Effector CD8-positive, alpha-beta T cell (primary cell): ENCODE results near the gene ARID4B.

Experiments used
- DNase-seq: peaks from one replicate; lab custom pipeline; 2025; lab: John Stamatoyannopoulos, UW

Gene ARID4B

GRCh38 chr1:235128456-235129328 is 199.3 kb downstream of the ARID4B start, which contains the start of gene TOMM20:
Gene TOMM20 (minus strand): TSS chr1:235128837. CDS start chr1:235128715, 122 bp downstream.
- peak; percentile 91 for DNase-seq

DNA sequence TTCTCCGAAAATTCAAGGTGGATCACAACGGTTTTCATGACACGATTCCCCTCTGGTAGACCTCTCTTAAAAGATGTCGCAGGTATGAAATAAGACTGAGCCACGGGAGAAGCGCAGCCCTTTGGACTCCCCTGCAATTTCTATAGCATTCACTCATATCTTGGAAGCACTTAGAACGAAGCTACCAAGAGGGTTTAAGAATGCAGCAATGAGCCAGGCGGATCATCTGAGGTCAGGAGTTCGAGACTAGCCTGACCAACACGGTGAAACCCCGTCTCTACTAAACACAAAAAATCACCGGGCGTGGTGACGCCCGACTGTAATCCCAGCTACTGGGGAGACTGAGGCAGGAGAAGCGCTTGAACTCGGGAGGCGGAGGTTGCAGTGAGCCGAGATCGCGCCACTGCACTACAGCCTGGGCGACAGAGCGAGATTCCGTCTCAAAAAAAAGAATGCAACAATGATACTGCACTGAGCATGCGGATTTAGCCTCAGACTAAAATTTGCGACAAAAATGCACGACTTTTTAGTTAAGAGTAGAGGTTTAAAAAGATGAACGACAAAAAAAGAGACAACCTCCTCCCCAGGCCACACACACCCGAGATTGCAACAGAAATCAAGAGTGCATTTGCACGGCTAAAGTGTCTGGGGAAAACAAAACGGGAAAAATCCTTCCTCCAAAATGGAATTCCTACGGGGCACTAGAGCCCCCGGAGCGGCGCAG is 200.1 kb downstream of the ARID4B start:
- DNase-seq: no peak

DNA sequence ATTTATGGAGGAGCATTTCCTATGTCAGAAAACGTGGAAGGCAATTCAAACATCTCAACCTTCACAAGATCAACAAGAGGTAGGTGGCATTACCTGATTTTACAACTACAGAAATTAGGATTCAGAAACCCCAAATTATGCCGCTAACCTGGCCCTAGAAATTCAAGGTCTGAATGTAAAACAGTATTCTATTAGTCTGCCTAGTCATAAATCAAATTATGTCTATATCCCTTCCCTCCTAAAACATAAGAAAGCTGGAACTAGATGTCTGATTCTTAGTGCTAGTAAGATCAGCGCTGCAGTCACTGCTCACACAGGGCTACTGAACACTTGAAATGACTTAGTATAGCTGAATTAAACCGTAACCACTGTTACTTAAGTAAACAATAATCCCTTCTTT is 200.8 kb downstream of the ARID4B start:
- no peak for DNase-seq

- no peak for DNase-seq
Observed at GRCh38 chr1:235124665-235125064, 203.3 kb downstream of the ARID4B start.

DNA sequence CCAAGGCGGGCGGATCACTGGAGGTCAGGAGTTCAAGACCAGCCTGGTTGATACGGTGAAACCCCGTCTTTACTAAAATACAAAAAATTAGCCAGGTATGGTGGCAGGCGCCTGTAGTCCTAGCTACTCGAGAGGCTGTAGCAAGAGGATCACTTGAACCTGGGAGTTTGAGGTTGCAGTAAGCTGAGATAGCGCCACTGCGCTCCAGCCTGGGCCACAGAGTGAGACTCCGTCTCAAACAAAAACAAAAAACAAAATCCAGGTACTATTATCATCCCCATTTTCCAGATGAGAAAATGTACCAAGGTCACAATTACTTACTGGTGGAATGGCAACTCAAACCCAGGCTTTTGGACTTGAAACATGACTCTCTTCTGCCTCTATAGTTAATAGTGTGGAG is 203.9 kb downstream of the ARID4B start:
- no peak for DNase-seq

DNA sequence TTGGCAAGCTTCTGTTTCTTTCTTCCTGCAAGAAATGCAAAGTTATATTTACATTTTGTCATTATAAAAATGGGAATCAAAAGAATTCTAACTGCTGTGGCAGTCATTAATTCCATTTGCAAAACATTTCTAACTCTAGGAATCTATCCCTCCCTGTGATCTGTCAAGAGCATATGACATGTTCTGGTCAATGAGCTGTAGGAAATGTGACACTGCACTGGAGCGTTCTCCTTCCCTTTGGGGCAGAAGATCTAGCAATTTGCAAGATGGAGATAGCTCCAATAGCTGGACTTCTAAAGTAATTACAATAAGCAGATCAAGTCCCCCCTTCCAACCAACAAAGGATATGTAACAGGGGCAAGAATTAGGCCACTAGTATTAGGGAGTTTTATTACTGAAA is 205.6 kb downstream of the ARID4B start:
- no peak for DNase-seq
